Trophoblast cell (in vitro differentiated cells and primary cell): ENCODE measurements around the gene LPP.

ENCODE experiments used
- DNase-seq, 2 donors: peaks; one replicate each; pipeline ENCODE4 v3.0.0-alpha.2; 2016
- H2AFZ ChIP-seq: 2 replicates; pipeline ENCODE4 v1.6.1; 2013; ENCODE audit warnings: low read length, moderate library complexity, mild to moderate bottlenecking; ENCODE audit not compliant: insufficient read depth, poor library complexity
- H2AK5ac ChIP-seq: 2 replicates; pipeline ENCODE4 v1.6.1; 2013; ENCODE audit warnings: mild to moderate bottlenecking, low read length
- H2BK120ac ChIP-seq: 2 replicates; pipeline ENCODE4 v1.6.1; 2013; ENCODE audit warnings: low read length, mild to moderate bottlenecking, moderate library complexity; ENCODE audit not compliant: insufficient read depth, poor library complexity
- H2BK12ac ChIP-seq: 2 replicates; pipeline ENCODE4 v1.6.1; 2013; ENCODE audit warnings: mild to moderate bottlenecking, low read length, moderate library complexity
- H2BK5ac ChIP-seq: 2 replicates; pipeline ENCODE4 v1.6.1; 2013; ENCODE audit warnings: low read length, low read depth, moderate library complexity, mild to moderate bottlenecking; ENCODE audit not compliant: poor library complexity
- H3K14ac ChIP-seq: 2 replicates; pipeline ENCODE4 v1.6.1; 2013; ENCODE audit warnings: mild to moderate bottlenecking, low read length
- H3K18ac ChIP-seq: 2 replicates; pipeline ENCODE4 v1.6.1; 2013; ENCODE audit warnings: mild to moderate bottlenecking, low read length
- H3K23ac ChIP-seq: 2 replicates; pipeline ENCODE4 v1.6.1; 2013; ENCODE audit warnings: low read length
- H3K27ac ChIP-seq: 2 replicates; pipeline ENCODE4 v1.5.1; 2013; ENCODE audit warnings: low read depth, mild to moderate bottlenecking, inconsistent platforms, low read length, moderate library complexity
- H3K27me3 ChIP-seq: 2 replicates; pipeline ENCODE4 v1.6.1; 2013; ENCODE audit warnings: inconsistent platforms, mild to moderate bottlenecking, low read length, moderate library complexity; ENCODE audit not compliant: insufficient read depth
- H3K36me3 ChIP-seq, 2 experiments: 1 replicate in 1 of 2; 2 replicates in 1 of 2; pipeline ENCODE4 v1.6.1; 2013; ENCODE audit warnings: low read length in 2 of 2, mild to moderate bottlenecking in 2 of 2, moderate library complexity in 1 of 2; ENCODE audit not compliant: insufficient read depth in 2 of 2, control insufficient read depth in 1 of 2
- H3K4ac ChIP-seq: 2 replicates; pipeline ENCODE4 v1.6.1; 2013; ENCODE audit warnings: low read depth, mild to moderate bottlenecking, low read length, moderate library complexity
- H3K4me1 ChIP-seq, 2 experiments: 1 replicate in 1 of 2; 2 replicates in 1 of 2; pipeline ENCODE4 v1.6.1; 2013; ENCODE audit warnings: low read length in 2 of 2, mild to moderate bottlenecking in 2 of 2, moderate library complexity in 1 of 2; ENCODE audit not compliant: insufficient read depth in 2 of 2, control insufficient read depth in 1 of 2
- H3K4me2 ChIP-seq: 2 replicates; pipeline ENCODE4 v1.6.1; 2013; ENCODE audit warnings: inconsistent platforms, mild to moderate bottlenecking, low read length, moderate library complexity
- H3K4me3 ChIP-seq: 2 replicates; pipeline ENCODE4 v1.5.1; 2013; ENCODE audit warnings: mild to moderate bottlenecking, low read depth, low read length, inconsistent platforms
- H3K79me1 ChIP-seq: one replicate; pipeline ENCODE4 v1.6.1; 2013; ENCODE audit warnings: low read length
- H3K79me2 ChIP-seq: 2 replicates; pipeline ENCODE4 v1.6.1; 2013; ENCODE audit warnings: low read length, mild to moderate bottlenecking; ENCODE audit not compliant: control insufficient read depth, insufficient read depth, poor library complexity
- H3K9ac ChIP-seq: 2 replicates; pipeline ENCODE4 v1.6.1; 2013; ENCODE audit warnings: mild to moderate bottlenecking, low read length
- H3K9me3 ChIP-seq: 2 replicates; pipeline ENCODE4 v1.6.1; 2013; ENCODE audit warnings: low read depth, mild to moderate bottlenecking, control low read depth, inconsistent platforms, low read length; ENCODE audit not compliant: insufficient read depth
- H4K12ac ChIP-seq: 2 replicates; pipeline ENCODE4 v1.6.1; 2013; ENCODE audit warnings: low read depth, mild to moderate bottlenecking, low read length, moderate library complexity
- H4K8ac ChIP-seq: 2 replicates; pipeline ENCODE4 v1.6.1; 2013; ENCODE audit warnings: low read depth, mild to moderate bottlenecking, low read length, moderate library complexity
- H4K91ac ChIP-seq: one replicate; pipeline ENCODE4 v1.6.1; 2013; ENCODE audit warnings: low read depth, mild to moderate bottlenecking, low read length, moderate library complexity
- WGBS: extraction: QIAGEN DNeasy Blood & Tissue Kit; methylation state at CpG from one replicate; pipeline ENCODE4 v1.1.7; 2013; ENCODE audit warnings: missing lambda C conversion rate; ENCODE audit not compliant: insufficient read length, insufficient coverage; ENCODE audit errors: extremely low coverage; 5-methylcytosine and 5-hydroxymethylcytosine counted together

Gene LPP

GRCh38 chr3:188904670-188905069, 750.7 kb downstream of the LPP start:
- H3K27me3 ChIP-seq: no peaks in the 10 kb centered on the region

DNA sequence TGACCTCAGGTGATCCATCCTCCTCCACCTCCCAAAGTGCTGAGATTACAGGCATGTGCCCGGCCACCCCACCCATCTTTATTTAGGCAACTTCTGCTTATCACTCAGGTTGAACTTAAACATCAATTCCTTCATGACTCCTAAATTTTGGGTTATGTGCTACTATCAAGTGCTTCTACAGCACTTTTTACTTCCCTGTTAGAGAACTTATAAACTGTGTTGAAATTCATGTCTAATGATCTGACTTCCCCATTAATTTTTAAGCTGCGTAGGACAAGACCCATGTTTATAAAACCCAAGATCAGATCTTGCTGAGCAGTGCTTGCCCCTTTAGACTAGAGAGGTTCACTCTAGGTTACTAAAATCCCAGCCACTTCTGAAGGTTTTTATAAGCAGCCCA, 751.6 kb downstream of the LPP start:
- Histone ChIP-seq H3K27ac (no peak overlapping the region), H3K4me2 (no peak overlapping the region), H2AK5ac (no peak overlapping the region), H3K14ac (no peak overlapping the region), H4K8ac (no peak overlapping the region), H3K9ac (no peak overlapping the region), H3K79me1 (no peaks in the 10 kb centered on the region), H3K79me2 (no peaks in the 10 kb centered on the region), H2BK120ac (no peak overlapping the region), H2AFZ (no peak overlapping the region), H2BK5ac (no peak overlapping the region), H4K12ac (no peak overlapping the region), H3K4ac (no peak overlapping the region), H2BK12ac (no peak overlapping the region), H3K4me1 (peaks cover 3 to 7% of the 10 kb centered on the region in 2 experiments), H3K18ac (no peak overlapping the region), H3K27me3 (no peaks in the 10 kb centered on the region), H4K91ac (no peak overlapping the region), H3K9me3 (peaks cover 2% of the 10 kb centered on the region), H3K23ac (no peak overlapping the region), H3K4me3 (no peak overlapping the region), H3K36me3 (no peaks in the 10 kb centered on the region)
- no CpG with 5 or more reads among the region's 2 CpGs for WGBS
- peak in 1 of 2 donors; percentile 6 for DNase-seq

More at GRCh38 chr3:188904670-188905069, 750.7 kb downstream of the LPP start:
- Histone ChIP-seq H3K9me3 (peaks cover 2% of the 10 kb centered on the region), H3K9ac (no peak overlapping the region), H3K27ac (no peak overlapping the region), H3K4me2 (no peak overlapping the region), H2BK120ac (no peak overlapping the region), H2BK5ac (no peak overlapping the region), H2AFZ (no peak overlapping the region), H3K4ac (no peak overlapping the region), H3K23ac (no peak overlapping the region), H4K91ac (no peak overlapping the region), H3K4me3 (no peak overlapping the region), H3K79me2 (no peaks in the 10 kb centered on the region), H2AK5ac (no peak overlapping the region), H3K4me1 (peaks cover 7 to 8% of the 10 kb centered on the region in 2 experiments), H3K14ac (no peak overlapping the region), H3K36me3 (no peaks in the 10 kb centered on the region), H4K8ac (no peak overlapping the region), H4K12ac (no peak overlapping the region), H3K18ac (no peak overlapping the region), H3K79me1 (no peaks in the 10 kb centered on the region), H2BK12ac (no peak overlapping the region)
- no CpG with 5 or more reads among the region's 1 CpG for WGBS
- peak; percentile 65 to 73 for DNase-seq

- Histone ChIP-seq H2BK5ac (no peak overlapping the region), H3K27me3 (no peaks in the 10 kb centered on the region), H2BK120ac (no peak overlapping the region), H3K79me1 (no peaks in the 10 kb centered on the region), H3K14ac (no peak overlapping the region), H3K79me2 (no peaks in the 10 kb centered on the region), H3K4me3 (no peak overlapping the region), H4K12ac (no peak overlapping the region), H3K27ac (no peak overlapping the region), H4K8ac (no peak overlapping the region), H4K91ac (no peak overlapping the region), H2AK5ac (no peak overlapping the region), H3K36me3 (no peaks in the 10 kb centered on the region), H3K9me3 (peaks cover 2% of the 10 kb centered on the region), H3K4me1 (peaks cover 0 to 3% of the 10 kb centered on the region in 2 experiments), H3K18ac (no peak overlapping the region), H2BK12ac (no peak overlapping the region), H3K23ac (no peak overlapping the region), H3K4me2 (no peak overlapping the region), H2AFZ (no peak overlapping the region), H3K9ac (no peak overlapping the region), H3K4ac (no peak overlapping the region)
- WGBS: no CpG with 5 or more reads among the region's 7 CpGs
- no peak for DNase-seq
These were observed 752.3 kb downstream of the LPP start for GRCh38 chr3:188906236-188906635.

- Histone ChIP-seq H3K36me3 (no peaks in the 10 kb centered on the region), H3K9me3 (no peaks in the 10 kb centered on the region), H3K27me3 (no peaks in the 10 kb centered on the region), H3K18ac (no peak overlapping the region), H2BK12ac (no peak overlapping the region), H3K79me1 (no peaks in the 10 kb centered on the region), H2AFZ (no peak overlapping the region), H3K23ac (peak overlapping the region; percentile 4), H4K91ac (no peak overlapping the region), H3K4me3 (no peak overlapping the region), H4K8ac (no peak overlapping the region), H2BK5ac (no peak overlapping the region), H3K27ac (no peak overlapping the region), H3K4me1 (peaks cover 0 to 3% of the 10 kb centered on the region in 2 experiments), H3K9ac (no peak overlapping the region), H3K4ac (no peak overlapping the region), H2AK5ac (no peak overlapping the region), H3K4me2 (no peak overlapping the region), H3K14ac (no peak overlapping the region), H2BK120ac (no peak overlapping the region), H3K79me2 (no peaks in the 10 kb centered on the region), H4K12ac (no peak overlapping the region)
- no CpG with 5 or more reads among the region's 5 CpGs for WGBS
- no peak for DNase-seq
These were observed 754.3 kb downstream of the LPP start for GRCh38 chr3:188908002-188908850.
